B cell (primary cell): ENCODE measurements around the gene CAMTA1. TPM values are rescaled to one million over a fixed set of nuclear protein-coding genes. Genes with fewer than 3 reads are reported as not detected.

Source experiments
- ATAC-seq: fragments of 200-7000 bp; cut with Tn5 transposase; one replicate; pipeline ENCODE4 v1.10.0; 2021; ENCODE audit warnings: low read depth, mild to moderate bottlenecking, moderate number of reproducible peaks, moderate library complexity
- CTCF ChIA-PET: fragments of 350-600 bp; sonication (Branson Sonifier 250); formaldehyde crosslinking; loops from one replicate; lab custom pipeline; 2021; ENCODE audit warnings: antibody characterized with exemption, inconsistent platforms; lab: Charles Lee
- POLR2A ChIA-PET: fragments of 350-600 bp; sonication (Branson Sonifier 250); formaldehyde crosslinking; loops from one replicate; lab custom pipeline; 2021; ENCODE audit warnings: antibody characterized with exemption; lab: Charles Lee
- DNase-seq: peaks from one replicate; pipeline ENCODE4 v3.0.0; 2013
- H2AFZ ChIP-seq: 2 replicates; pipeline ENCODE4 v1.6.1; 2012; ENCODE audit warnings: mild to moderate bottlenecking, low read depth, low read length; ENCODE audit not compliant: insufficient read depth, poor library complexity, severe bottlenecking
- H3K27ac ChIP-seq, 2 donors: 1 replicate in 1 of 2; 2 replicates in 1 of 2; pipeline ENCODE4 v1.5.1; 2012 to 2013; ENCODE audit warnings: low read length in 2 of 2, mild to moderate bottlenecking in 2 of 2, moderate library complexity in 1 of 2
- H3K27me3 ChIP-seq, 4 experiments: fragments of 200-600 bp in 1 of 4; sonication (generic) in 1 of 4; replicated peaks in 1 of 4; 1 replicate in 2 of 4; 2 replicates in 2 of 4; pipeline versions ENCODE4 v1.6.1 to v1.7.0; 2013 to 2016; ENCODE audit warnings: low read length in 3 of 4, mild to moderate bottlenecking in 2 of 4, mixed read lengths in 1 of 4, moderate library complexity in 1 of 4; ENCODE audit not compliant: insufficient read depth in 4 of 4, control insufficient read depth in 3 of 4; ENCODE audit errors: control extremely low read depth in 1 of 4
- H3K36me3 ChIP-seq, 2 experiments: replicated peaks in 1 of 2; 1 replicate in 1 of 2; 2 replicates in 1 of 2; pipeline versions ENCODE4 v1.6.1 to v1.7.1; 2013; ENCODE audit warnings: low read length in 1 of 2; ENCODE audit not compliant: insufficient read depth in 2 of 2, control insufficient read depth in 1 of 2; ENCODE audit errors: control extremely low read depth in 1 of 2, extremely low read depth in 1 of 2
- H3K4me1 ChIP-seq, 2 donors: fragments of 200-600 bp in 1 of 2; sonication (generic) in 1 of 2; 1 replicate in 1 of 2; 2 replicates in 1 of 2; pipeline versions ENCODE4 v1.5.1 to v1.6.1; 2013 to 2017; ENCODE audit warnings: low read length in 2 of 2; ENCODE audit not compliant: control insufficient read depth in 2 of 2, insufficient read depth in 2 of 2
- H3K4me2 ChIP-seq: replicated peaks from 2 replicates; pipeline ENCODE3; 2012; ENCODE audit warnings: mild to moderate bottlenecking, low read depth, low read length; ENCODE audit not compliant: poor library complexity, severe bottlenecking
- H3K4me3 ChIP-seq, 5 experiments: fragments of 200-600 bp in 1 of 5; sonication (generic) in 1 of 5; 1 replicate in 3 of 5; 2 replicates in 2 of 5; pipeline versions ENCODE4 v1.5.1 to v1.7.0; 2011 to 2016; ENCODE audit warnings: low read length in 4 of 5, mild to moderate bottlenecking in 4 of 5, low read depth in 2 of 5, control low read depth in 1 of 5, moderate library complexity in 1 of 5; ENCODE audit not compliant: insufficient read depth in 1 of 5; ENCODE audit errors: control extremely low read depth in 1 of 5, extremely low read depth in 1 of 5
- H3K79me2 ChIP-seq: fragments of 200-600 bp; sonication (generic); one replicate; pipeline ENCODE4 v1.6.0; 2016; ENCODE audit warnings: low read length; ENCODE audit not compliant: control insufficient read depth, insufficient read depth
- H3K9ac ChIP-seq: fragments of 200-600 bp; sonication (generic); 2 replicates; pipeline ENCODE4 v1.6.1; 2017; ENCODE audit warnings: mild to moderate bottlenecking, low read length, moderate library complexity
- H3K9me3 ChIP-seq, 3 donors: one replicate each; pipeline versions ENCODE4 v1.6.1 to v1.7.1; 2013; ENCODE audit warnings: low read length in 2 of 3; ENCODE audit not compliant: control insufficient read depth in 2 of 3, insufficient read depth in 1 of 3; ENCODE audit errors: control extremely low read depth in 1 of 3
- H4K20me1 ChIP-seq: 2 replicates; pipeline ENCODE4 v1.6.0; 2012; ENCODE audit warnings: mild to moderate bottlenecking, low read length; ENCODE audit not compliant: insufficient read depth, control insufficient read depth, poor library complexity, severe bottlenecking
- H3K27ac Mint-ChIP-seq: one replicate; pipeline ENCODE4 v1.8.0; 2021; ENCODE audit warnings: mixed read lengths
- H3K27me3 Mint-ChIP-seq: one replicate; pipeline ENCODE4 v1.8.0; 2021; ENCODE audit warnings: mixed read lengths
- H3K4me1 Mint-ChIP-seq: one replicate; pipeline ENCODE4 v1.8.0; 2021; ENCODE audit warnings: mixed read lengths
- H3K4me3 Mint-ChIP-seq: one replicate; pipeline ENCODE4 v1.8.0; 2021; ENCODE audit warnings: mixed read lengths
- H3K9me3 Mint-ChIP-seq: one replicate; pipeline ENCODE4 v1.8.0; 2022; ENCODE audit warnings: mixed read lengths; ENCODE audit not compliant: insufficient read depth
- CTCF ChIP-seq: fragments of 200-600 bp; IDR thresholded peaks from one replicate; pipeline ENCODE4 v1.8.0; 2022; ENCODE audit warnings: antibody characterized with exemption, mild to moderate bottlenecking
- EZH2 ChIP-seq: IDR thresholded peaks from 2 replicates; pipeline ENCODE4 v1.6.1; 2012; ENCODE audit warnings: borderline replicate concordance, low read depth, mild to moderate bottlenecking, moderate library complexity, low read length; ENCODE audit not compliant: insufficient read depth, poor library complexity, severe bottlenecking
- WGBS: methylation state at CpG from one replicate; pipeline ENCODE4 v1.1.5; 2013; ENCODE audit warnings: missing lambda C conversion rate; ENCODE audit not compliant: insufficient coverage; 5-methylcytosine and 5-hydroxymethylcytosine counted together
- intact Hi-C: fragments of 100-400 bp; cut with micrococcal nuclease; formaldehyde crosslinking; loops from one replicate; pipeline ENCODE4 v1.10.0; 2022
- polyA plus RNA-seq: library from polyadenylated mRNA; depleted of rRNA; stranded (reverse); fragments of >200 nt; gene quantifications from 2 replicates; pipeline ENCODE4 v1.2.3, GENCODE V29; 2012
- total RNA-seq, 2 donors: library from RNA; stranded (reverse); fragments of 120-200 nt in 1 of 2; gene quantifications; 1 replicate in 1 of 2; 2 replicates in 1 of 2; pipeline versions ENCODE4 v1.2.3 to v1.2.4, GENCODE V29; 2013 to 2022

The CAMTA1 gene
- total and polyA plus RNA-seq, 2 donors (not counting 1 experiment from before 2014, with no cell fraction given), result 42.2 to 45.7 TPM

- Histone ChIP-seq H3K79me2 (no peaks in the 10 kb centered on the region), H3K4me3 (no peak overlapping the region), H3K27ac (no peak overlapping the region), H3K4me1 (no peaks in the 10 kb centered on the region), H3K36me3 (no peaks in the 10 kb centered on the region), H3K27me3 (peaks cover 0 to 4% (median 0%) of the 10 kb centered on the region in 4 experiments), H4K20me1 (no peaks in the 10 kb centered on the region), H3K4me2 (no peak overlapping the region), H3K9ac (no peak overlapping the region), H2AFZ (no peak overlapping the region), H3K9me3 (no peaks in the 10 kb centered on the region)
- CTCF ChIA-PET, result no interaction called here
- POLR2A ChIA-PET, result no interaction called here
- H3K27ac Mint-ChIP-seq, result no peak overlapping the region
- no peaks in the 10 kb centered on the region for H3K4me1 Mint-ChIP-seq
- no peaks in the 10 kb centered on the region for H3K9me3 Mint-ChIP-seq
- H3K4me3 Mint-ChIP-seq, result no peak overlapping the region
- TF ChIP-seq CTCF, result no peak
- no peak for TF ChIP-seq EZH2
- no peak for DNase-seq
- intact Hi-C loops, result no loop called here
- WGBS, result 83% methylated on average over 1 of the region's 1 CpG
- peaks cover 21% of the 10 kb centered on the region for H3K27me3 Mint-ChIP-seq
- no peak for ATAC-seq
Measured at GRCh38 chr1:7171168-7171567, 385.9 kb downstream of the CAMTA1 start.

- no peak for ATAC-seq
- WGBS, result 100% methylated on average over 3 of the region's 6 CpGs
Measured at GRCh38 chr1:7171574-7171973, 386.3 kb downstream of the CAMTA1 start.

More at GRCh38 chr1:7171574-7171973, 386.3 kb downstream of the CAMTA1 start:
- CTCF ChIA-PET, result no interaction called here
- Mint-ChIP-seq H3K4me1 (no peaks in the 10 kb centered on the region), H3K27ac (no peak overlapping the region), H3K27me3 (peaks cover 21% of the 10 kb centered on the region), H3K9me3 (no peaks in the 10 kb centered on the region), H3K4me3 (no peak overlapping the region)
- H3K4me2 ChIP-seq, result no peak overlapping the region
- H3K4me1 ChIP-seq, result no peaks in the 10 kb centered on the region
- TF ChIP-seq CTCF (no peak), EZH2 (no peak)
- intact Hi-C loops, result no loop called here
- no peaks in the 10 kb centered on the region for H3K36me3 ChIP-seq
- H3K27ac ChIP-seq, result no peak overlapping the region
- no peak overlapping the region for H2AFZ ChIP-seq
- no peaks in the 10 kb centered on the region for H4K20me1 ChIP-seq
- DNase-seq, result no peak
- no peaks in the 10 kb centered on the region for H3K79me2 ChIP-seq
- no peak overlapping the region for H3K4me3 ChIP-seq
- no peak overlapping the region for H3K9ac ChIP-seq
- peaks cover 0 to 4% (median 0%) of the 10 kb centered on the region in 4 experiments for H3K27me3 ChIP-seq
- H3K9me3 ChIP-seq, result peaks cover 0 to 3% (median 0%) of the 10 kb centered on the region in 3 donors
- POLR2A ChIA-PET, result no interaction called here
